HUES6 (cell line): ENCODE measurements around the gene SLPI.

Source experiments
- H3K27ac ChIP-seq: 2 replicates; pipeline ENCODE4 v1.7.0; 2013; ENCODE audit warnings: low read depth, mild to moderate bottlenecking, low read length, inconsistent platforms
- H3K27me3 ChIP-seq: 2 replicates; pipeline ENCODE4 v1.6.1; 2013; ENCODE audit warnings: low read length; ENCODE audit not compliant: control insufficient read depth, insufficient read depth
- H3K36me3 ChIP-seq: 2 replicates; pipeline ENCODE4 v1.6.1; 2013; ENCODE audit warnings: low read length; ENCODE audit not compliant: control insufficient read depth, insufficient read depth
- H3K4me1 ChIP-seq: 2 replicates; pipeline ENCODE4 v1.6.1; 2013; ENCODE audit warnings: low read length; ENCODE audit not compliant: control insufficient read depth, insufficient read depth
- H3K4me3 ChIP-seq: 2 replicates; pipeline ENCODE4 v1.5.1; 2013; ENCODE audit warnings: low read depth, low read length
- H3K9ac ChIP-seq: one replicate; pipeline ENCODE4 v1.6.1; 2013; ENCODE audit warnings: mild to moderate bottlenecking, low read length
- H3K9me3 ChIP-seq: 2 replicates; pipeline ENCODE4 v1.6.1; 2013; ENCODE audit warnings: low read depth, low read length; ENCODE audit not compliant: control insufficient read depth, insufficient read depth

The SLPI gene

DNA sequence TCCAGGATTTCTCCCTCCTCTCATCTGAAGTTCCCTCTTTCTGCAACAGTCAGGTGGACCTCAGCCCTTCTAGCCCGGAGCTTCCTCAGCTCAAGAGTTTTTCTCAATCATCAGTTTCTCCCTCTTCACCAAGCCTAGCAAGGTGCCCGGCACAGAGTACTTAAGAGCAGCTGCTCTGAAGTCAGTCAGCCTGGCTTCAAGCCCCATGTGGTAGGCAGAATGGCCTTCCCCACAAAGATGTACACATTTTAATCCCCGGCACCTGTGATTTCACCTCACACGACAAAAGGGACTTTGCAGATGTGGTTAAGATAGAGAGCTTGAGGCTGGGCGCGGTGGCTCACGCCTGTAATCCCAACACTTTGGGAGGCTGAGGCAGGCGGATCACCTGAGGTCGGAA lies 37.2 kb upstream of the SLPI start:
- no peak overlapping the region for H3K4me3 ChIP-seq
- no peak overlapping the region for H3K27ac ChIP-seq
- H3K36me3 ChIP-seq = no peaks in the 10 kb centered on the region

DNA sequence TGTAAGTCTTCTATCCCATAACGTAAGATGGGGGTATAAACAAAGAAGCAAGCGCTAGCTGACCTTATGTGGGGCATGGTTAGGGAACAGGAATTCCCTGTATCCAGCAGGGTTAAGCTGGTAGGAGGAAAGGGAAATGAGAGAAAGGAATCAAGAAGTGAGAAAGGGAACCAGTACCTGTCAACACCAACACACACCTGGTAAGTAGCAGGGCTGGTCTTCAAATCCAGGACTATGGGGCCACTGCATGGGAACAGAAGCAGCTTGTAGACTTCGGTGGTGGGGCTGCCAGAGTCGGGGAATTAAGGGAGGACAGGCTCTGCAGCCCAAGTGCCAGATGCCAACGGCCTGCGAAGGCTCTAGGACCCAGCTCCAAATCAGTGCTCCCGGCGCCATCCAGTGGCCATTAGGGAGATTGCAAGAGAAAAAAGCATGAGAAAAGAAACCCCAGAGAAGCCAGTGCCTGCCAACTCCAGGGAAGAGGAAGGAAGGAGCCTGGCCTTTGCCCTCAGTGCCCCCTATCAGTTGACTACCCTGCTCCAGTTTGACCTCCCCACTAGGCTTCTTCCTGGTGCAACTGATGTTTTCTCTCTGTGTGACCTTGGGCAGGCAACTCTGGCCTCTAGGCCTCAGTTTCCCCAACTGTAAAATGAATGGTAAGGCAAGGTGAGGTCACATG lies 36.5 kb upstream of the SLPI start:
- Histone ChIP-seq H3K4me1 (peaks cover 12% of the 10 kb centered on the region), H3K36me3 (no peaks in the 10 kb centered on the region), H3K9ac (no peak overlapping the region), H3K4me3 (no peak overlapping the region), H3K9me3 (peaks cover 18% of the 10 kb centered on the region), H3K27me3 (peaks cover 46% of the 10 kb centered on the region), H3K27ac (no peak overlapping the region)

More for the DNA sequence above, 37.2 kb upstream of the SLPI start:
- Histone ChIP-seq H3K9me3 (peaks cover 18% of the 10 kb centered on the region), H3K4me1 (peaks cover 12% of the 10 kb centered on the region), H3K27me3 (peaks cover 46% of the 10 kb centered on the region), H3K9ac (no peak overlapping the region)

DNA sequence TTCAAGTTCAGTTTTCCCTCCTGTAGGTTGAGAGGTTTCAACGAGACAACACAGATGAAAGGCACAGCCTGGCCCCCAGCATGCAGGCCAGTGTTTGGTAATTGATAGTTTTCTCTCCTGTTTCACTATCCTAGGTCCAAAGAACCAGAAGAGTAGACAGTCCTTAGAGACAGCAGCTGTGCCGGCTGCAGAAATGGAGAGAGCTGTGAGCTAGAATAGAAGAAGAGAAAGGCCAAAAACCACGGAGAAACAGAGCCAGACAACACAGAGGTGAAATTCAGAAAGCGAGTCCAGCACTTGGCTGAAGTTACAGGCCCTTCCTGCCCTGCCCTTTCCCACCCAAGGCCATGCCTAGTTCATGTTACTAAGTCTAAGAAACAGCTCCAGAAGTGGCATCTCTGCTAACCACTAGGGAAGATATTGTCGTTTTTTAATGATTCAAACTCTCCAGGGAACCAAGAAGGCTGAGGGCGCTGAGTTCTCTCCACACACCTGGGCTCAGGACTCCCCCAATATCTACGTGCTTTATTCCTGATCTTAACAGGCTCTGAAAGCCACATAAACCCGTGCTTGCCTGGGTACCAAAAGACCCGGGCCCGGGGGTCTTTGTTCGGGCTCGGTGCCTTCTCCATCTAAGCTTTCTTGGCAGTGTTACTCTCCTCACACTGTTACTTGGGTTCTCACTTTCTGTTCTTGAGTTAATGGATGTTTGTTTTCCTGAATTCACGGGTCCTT lies 35.7 kb upstream of the SLPI start:
- Histone ChIP-seq H3K9ac (no peak overlapping the region), H3K9me3 (peaks cover 13% of the 10 kb centered on the region), H3K27ac (no peak overlapping the region), H3K4me3 (no peak overlapping the region), H3K27me3 (peaks cover 46% of the 10 kb centered on the region), H3K36me3 (no peaks in the 10 kb centered on the region), H3K4me1 (peaks cover 12% of the 10 kb centered on the region)

DNA sequence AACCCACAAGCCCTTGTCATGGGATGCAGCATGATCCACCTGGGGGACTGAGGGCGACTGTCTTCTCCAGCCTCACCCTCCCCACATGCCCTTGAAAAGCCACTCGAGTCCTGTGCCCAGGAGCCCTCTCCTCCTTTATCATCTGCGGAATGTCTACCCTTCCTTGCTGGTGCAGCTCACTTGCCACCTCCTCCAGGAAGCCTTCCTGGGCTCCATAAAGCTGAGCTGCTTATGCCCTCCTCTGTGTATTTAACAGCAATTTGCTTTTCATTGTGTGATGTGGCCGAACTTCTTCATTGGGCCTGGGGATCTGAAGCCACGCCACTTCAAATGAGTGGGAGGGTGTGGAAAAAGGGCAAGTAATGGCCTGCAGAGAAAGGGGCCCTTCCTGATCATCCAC lies 34.5 kb upstream of the SLPI start:
- Histone ChIP-seq H3K27me3 (peaks cover 37% of the 10 kb centered on the region), H3K4me1 (peaks cover 12% of the 10 kb centered on the region), H3K9me3 (peaks cover under 1% of the 10 kb centered on the region; the same call in 1 of the 2 replicates), H3K27ac (no peak overlapping the region), H3K4me3 (no peak overlapping the region), H3K9ac (no peak overlapping the region), H3K36me3 (no peaks in the 10 kb centered on the region)

DNA sequence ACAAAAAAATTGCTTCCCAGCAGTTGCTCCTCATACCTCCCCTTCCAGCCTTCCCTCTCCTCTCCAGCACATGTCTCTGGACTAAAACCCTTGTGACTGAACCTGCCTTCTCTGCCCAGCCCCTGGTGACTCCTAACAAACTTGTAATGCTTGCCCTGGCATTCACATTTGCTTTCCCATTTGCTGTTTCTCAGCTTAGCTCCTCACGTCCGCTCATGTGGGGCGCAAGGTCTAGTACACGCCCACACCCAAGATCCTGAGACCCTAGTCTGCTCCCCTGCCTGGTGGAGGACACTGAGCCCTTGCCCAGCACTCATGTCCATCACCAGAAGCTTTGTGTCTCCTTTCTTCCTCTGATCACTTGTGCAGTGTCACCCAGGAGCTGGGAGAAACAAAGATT lies 34.0 kb upstream of the SLPI start:
- no peak overlapping the region for H3K9ac ChIP-seq
- peaks cover 12% of the 10 kb centered on the region for H3K4me1 ChIP-seq
- H3K27ac ChIP-seq = no peak overlapping the region
- no peak overlapping the region for H3K4me3 ChIP-seq
- peaks cover 33% of the 10 kb centered on the region for H3K27me3 ChIP-seq
- no peaks in the 10 kb centered on the region for H3K36me3 ChIP-seq
- H3K9me3 ChIP-seq = no peaks in the 10 kb centered on the region

DNA sequence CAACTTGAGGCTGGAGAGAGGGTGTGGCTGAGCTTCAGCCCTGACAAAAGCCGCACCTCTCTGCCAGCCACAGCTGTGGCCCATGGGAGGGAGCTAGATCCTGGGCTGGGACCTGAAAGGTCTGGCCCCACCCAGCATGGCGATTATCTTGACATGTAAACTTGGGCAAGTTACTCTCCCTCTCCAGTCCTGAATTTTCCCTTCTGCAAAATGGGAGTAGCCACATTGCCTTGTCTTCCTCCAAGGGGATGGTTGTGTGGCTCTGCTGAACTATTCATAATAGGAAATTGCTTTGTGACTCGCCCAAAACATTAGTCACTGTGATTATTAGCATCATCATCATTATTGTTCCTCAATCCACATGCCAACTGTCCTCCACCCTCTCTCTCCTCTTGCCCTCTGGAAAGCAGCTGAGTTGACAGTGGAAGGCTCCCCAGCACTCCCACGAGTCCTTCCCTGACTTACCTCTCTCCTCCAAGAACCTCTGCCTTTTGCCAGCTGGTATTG lies 29.2 kb upstream of the SLPI start:
- no peak overlapping the region for H3K9ac ChIP-seq
- peaks cover 2% of the 10 kb centered on the region; the same call in 1 of the 2 replicates for H3K27me3 ChIP-seq
- H3K36me3 ChIP-seq = no peaks in the 10 kb centered on the region
- no peaks in the 10 kb centered on the region for H3K4me1 ChIP-seq
- H3K27ac ChIP-seq = no peak overlapping the region
- H3K4me3 ChIP-seq = no peak overlapping the region
- H3K9me3 ChIP-seq = no peaks in the 10 kb centered on the region

DNA sequence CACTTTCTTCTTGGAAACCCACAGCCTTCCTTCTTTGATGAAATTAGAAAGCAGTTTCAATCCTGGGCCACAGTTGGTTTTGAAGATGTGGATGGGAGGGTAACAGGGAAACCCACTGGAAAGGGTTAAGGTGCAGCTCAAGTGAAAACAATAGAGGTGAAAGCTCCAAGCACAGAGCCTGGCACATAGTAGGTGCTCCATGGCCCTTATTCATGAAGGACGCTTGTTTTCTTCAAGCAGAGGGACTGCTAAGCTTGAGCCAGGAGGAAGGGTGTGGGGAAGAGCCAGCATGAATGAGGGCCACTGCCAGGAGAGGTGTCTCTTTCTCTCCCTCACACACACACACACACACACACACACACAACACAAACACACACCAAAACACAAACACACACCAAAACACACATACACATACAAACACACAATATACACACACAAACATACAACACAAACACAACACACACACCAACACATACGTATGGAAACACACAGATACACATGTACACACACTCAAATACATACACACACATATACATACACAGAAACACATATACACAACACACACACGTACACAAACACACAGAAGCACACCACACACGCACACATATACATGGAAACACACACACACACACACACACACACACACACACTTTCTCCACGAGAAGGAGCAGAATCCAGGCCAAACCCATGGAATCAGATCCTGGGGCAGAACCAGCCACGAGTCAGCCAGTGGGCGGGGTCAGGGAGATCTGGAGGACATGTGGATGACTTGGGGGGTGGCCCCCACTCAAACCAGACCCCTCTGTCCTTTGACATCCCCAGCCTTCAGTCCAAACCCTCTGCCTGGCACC lies 28.6 kb upstream of the SLPI start:
- Histone ChIP-seq H3K27me3 (peaks cover 2% of the 10 kb centered on the region; the same call in 1 of the 2 replicates), H3K27ac (no peak overlapping the region), H3K4me3 (no peak overlapping the region), H3K9ac (no peak overlapping the region), H3K36me3 (no peaks in the 10 kb centered on the region), H3K9me3 (no peaks in the 10 kb centered on the region), H3K4me1 (no peaks in the 10 kb centered on the region)

DNA sequence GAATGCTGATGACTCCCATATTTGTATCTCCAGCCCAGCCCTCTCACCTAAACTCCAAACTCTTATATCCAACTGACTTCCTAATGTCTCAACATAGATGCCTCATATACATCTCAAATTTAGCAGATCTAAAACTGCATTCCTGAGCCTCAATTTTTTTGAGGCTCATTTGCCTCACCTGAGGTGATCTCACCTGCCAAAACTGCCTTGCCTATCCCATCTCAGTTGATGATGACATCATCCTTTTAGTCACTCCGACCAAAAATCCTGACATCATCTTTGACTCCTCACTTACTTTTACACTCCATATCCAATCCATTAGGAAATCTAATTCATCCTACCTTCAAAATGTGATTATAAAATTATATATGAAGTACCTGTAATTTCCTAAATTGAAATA lies 25.6 kb upstream of the SLPI start:
- H3K36me3 ChIP-seq = no peaks in the 10 kb centered on the region
- H3K9ac ChIP-seq = no peak overlapping the region
- peaks cover 2% of the 10 kb centered on the region; the same call in 1 of the 2 replicates for H3K27me3 ChIP-seq
- no peak overlapping the region for H3K4me3 ChIP-seq
- H3K9me3 ChIP-seq = no peaks in the 10 kb centered on the region
- no peak overlapping the region for H3K27ac ChIP-seq
- no peaks in the 10 kb centered on the region for H3K4me1 ChIP-seq

DNA sequence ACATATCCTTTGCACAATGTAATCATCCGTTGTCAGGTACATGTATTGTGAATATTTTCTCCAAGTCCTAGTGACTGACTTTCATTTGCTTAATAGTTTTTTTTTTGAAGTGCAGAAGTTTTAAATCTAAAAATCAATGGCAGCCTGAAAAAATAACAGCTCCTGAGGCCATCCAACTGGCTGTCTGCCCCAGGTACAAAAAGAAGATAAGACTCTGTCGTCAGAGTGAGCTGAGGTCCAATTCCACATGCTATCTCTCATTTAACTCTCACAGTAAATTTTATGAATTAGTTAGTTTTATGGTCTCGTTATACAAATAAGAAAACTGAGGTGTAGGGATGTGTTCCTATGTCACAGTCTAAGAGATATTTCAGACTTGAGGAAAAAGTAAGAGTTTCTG lies 21.0 kb upstream of the SLPI start:
- H3K27me3 ChIP-seq = 0 out of 2 replicates have a peak, but pooled peaks cover 2% of the 10 kb centered on the region
- H3K4me3 ChIP-seq = no peak overlapping the region
- peaks cover 7% of the 10 kb centered on the region; the same call in 1 of the 2 replicates for H3K4me1 ChIP-seq
- no peak overlapping the region for H3K27ac ChIP-seq
- H3K9me3 ChIP-seq = no peaks in the 10 kb centered on the region
- no peaks in the 10 kb centered on the region for H3K36me3 ChIP-seq
- H3K9ac ChIP-seq = no peak overlapping the region

DNA sequence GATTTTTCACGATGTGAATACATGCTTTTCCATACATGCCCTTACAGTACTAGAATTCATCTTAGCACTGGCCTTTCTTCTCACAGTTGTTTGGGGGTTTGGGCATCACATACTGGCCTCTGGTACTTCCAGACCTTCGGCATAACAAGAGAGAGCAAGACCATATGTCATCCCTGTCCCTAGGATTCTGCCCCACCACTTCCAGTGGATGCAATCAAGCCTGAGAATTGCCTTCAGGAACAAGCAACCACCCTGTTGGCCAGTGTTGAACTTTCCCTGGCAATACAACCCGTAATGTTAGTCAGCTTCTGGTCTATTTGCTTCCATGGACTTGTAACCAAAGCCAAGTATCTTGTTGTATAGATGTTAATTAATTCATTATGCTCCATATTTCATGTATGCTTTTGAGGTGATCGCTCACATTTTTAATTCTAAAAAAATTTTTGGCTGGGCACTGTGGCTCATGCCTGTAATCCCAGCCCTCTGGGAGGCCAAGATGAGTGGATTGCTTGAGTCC lies 15.4 kb upstream of the SLPI start:
- Histone ChIP-seq H3K27me3 (no peaks in the 10 kb centered on the region), H3K27ac (no peak overlapping the region), H3K36me3 (no peaks in the 10 kb centered on the region), H3K9ac (no peak overlapping the region), H3K4me1 (peaks cover 7% of the 10 kb centered on the region; the same call in 1 of the 2 replicates), H3K9me3 (no peaks in the 10 kb centered on the region), H3K4me3 (no peak overlapping the region)
